SK-N-SH treated with all-trans-retinoic acid at 6 μM for 48 hours (cell line): ENCODE measurements around the gene KIR3DL1.
"Not testable (repeated sequence)": the region's sequence is repeated elsewhere in the genome, so short reads cannot be mapped to it uniquely, and the experiment has no call there.

ENCODE experiments used
- ESRRG ChIP-seq: fragments of 250-450 bp; sonication (Bioruptor Pico); IDR thresholded peaks from 2 replicates; pipeline ENCODE4 v1.6.1; 2021; ENCODE audit warnings: mild to moderate bottlenecking
- GLIS3 ChIP-seq: fragments of 250-450 bp; sonication (Bioruptor Pico); IDR thresholded peaks from 2 replicates; pipeline ENCODE4 v1.5.0; 2020; ENCODE audit warnings: mild to moderate bottlenecking, moderate library complexity
- PATZ1 ChIP-seq: fragments of 250-450 bp; sonication (Bioruptor Pico); IDR thresholded peaks from 2 replicates; pipeline ENCODE4 v1.8.0; 2020; ENCODE audit warnings: mild to moderate bottlenecking, moderate library complexity, borderline replicate concordance

- not testable (repeated sequence) for TF ChIP-seq GLIS3, ESRRG, PATZ1
These were observed 9.1 kb downstream of the KIR3DL1 start for GRCh38 chr19:54825326-54825725.
